Activated CD8-positive, alpha-beta memory T cell treated with anti-CD3 and anti-CD28 coated beads, Interleukin-2, amount 50 U/mL, for 24 hours (primary cell): Measurements from ENCODE around the gene DEGS2.
A peak's percentile ranks its signal among the peaks of the same experiment; 100 is the strongest.

Source experiments
- DNase-seq: peaks from one replicate; pipeline ENCODE4 v3.0.0-alpha.2; 2020; ENCODE audit errors: extremely low read depth

The DEGS2 gene

GRCh38 chr14:100148837-100149731 is 10.4 kb downstream of the DEGS2 start:
- no peak for DNase-seq

GRCh38 chr14:100147691-100148464 is 11.6 kb downstream of the DEGS2 start:
- no peak for DNase-seq

- DNase-seq, result peak; percentile 45
These were observed 12.2 kb downstream of the DEGS2 start for GRCh38 chr14:100147181-100147631.

- no peak for DNase-seq
These were observed 12.8 kb downstream of the DEGS2 start for GRCh38 chr14:100146531-100147091.

- no peak for DNase-seq
These were observed 13.6 kb downstream of the DEGS2 start for GRCh38 chr14:100145682-100146464.

- no peak for DNase-seq
These were observed 14.3 kb downstream of the DEGS2 start for GRCh38 chr14:100144996-100145646.

GRCh38 chr14:100144645-100144995 is 14.8 kb downstream of the DEGS2 start:
- DNase-seq, result no peak

- DNase-seq, result no peak
These were observed 15.5 kb downstream of the DEGS2 start for GRCh38 chr14:100143934-100144333.

GRCh38 chr14:100143523-100143922 is 15.9 kb downstream of the DEGS2 start:
- no peak for DNase-seq

GRCh38 chr14:100142073-100143040 is 17.1 kb downstream of the DEGS2 start:
- DNase-seq, result no peak

GRCh38 chr14:100141098-100141497 is 18.3 kb downstream of the DEGS2 start:
- no peak for DNase-seq

GRCh38 chr14:100140452-100141078 is 18.9 kb downstream of the DEGS2 start:
- no peak for DNase-seq

GRCh38 chr14:100138955-100139354 is 20.5 kb downstream of the DEGS2 start:
- no peak for DNase-seq

- no peak for DNase-seq
These were observed 21.2 kb downstream of the DEGS2 start for GRCh38 chr14:100138082-100138787.

- DNase-seq, result no peak
These were observed 22.3 kb downstream of the DEGS2 start for GRCh38 chr14:100137173-100137572.

- DNase-seq, result no peak
These were observed 23.7 kb downstream of the DEGS2 start for GRCh38 chr14:100135784-100136183.

GRCh38 chr14:100135073-100135472 is 24.4 kb downstream of the DEGS2 start:
- DNase-seq, result no peak

GRCh38 chr14:100134586-100134985 is 24.9 kb downstream of the DEGS2 start:
- DNase-seq, result no peak
